ENCODE measurements around the gene MBD6.

Gene MBD6

GRCh38 chr12:57518176-57518919 is 4.3 kb upstream of the MBD6 start:
- Histone ChIP-seq H3K36me3 (peaks cover 66% of the 10 kb centered on the region), H3K27ac (peak overlapping the region; percentile 97), H3K27me3 (ENCODE audit: insufficient read depth, low read depth, severe bottlenecking) (no peaks in the 10 kb centered on the region), H3K9me3 (ENCODE audit: severe bottlenecking) (no peaks in the 10 kb centered on the region), H3K4me3 (ENCODE audit: low read depth, low read length) (peak overlapping the region; percentile 90)
- no peak for DNase-seq
- TF ChIP-seq CTCF (IDR thresholded peaks at IDR 0.05; ENCODE audit: low read depth, low read length) = no peak

GRCh38 chr12:57518920-57519795 is 3.5 kb upstream of the MBD6 start:
- peak overlapping the region; percentile 97 for H3K27ac ChIP-seq
- peak; percentile 72 for DNase-seq
- no peaks in the 10 kb centered on the region for H3K9me3 ChIP-seq (ENCODE audit: severe bottlenecking)
- no peaks in the 10 kb centered on the region for H3K27me3 ChIP-seq (ENCODE audit: insufficient read depth, low read depth, severe bottlenecking)
- peaks cover 67% of the 10 kb centered on the region for H3K36me3 ChIP-seq
- peak overlapping the region; percentile 90 for H3K4me3 ChIP-seq (ENCODE audit: low read depth, low read length)
- TF ChIP-seq CTCF (IDR thresholded peaks at IDR 0.05; ENCODE audit: low read depth, low read length) = no peak

- DNase-seq = peak; percentile 55
- TF ChIP-seq CTCF (IDR thresholded peaks at IDR 0.05; ENCODE audit: low read depth, low read length) = no peak
- peak overlapping the region; percentile 97 for H3K27ac ChIP-seq
- no peaks in the 10 kb centered on the region for H3K9me3 ChIP-seq (ENCODE audit: severe bottlenecking)
- H3K36me3 ChIP-seq = peaks cover 67% of the 10 kb centered on the region
- no peaks in the 10 kb centered on the region for H3K27me3 ChIP-seq (ENCODE audit: insufficient read depth, low read depth, severe bottlenecking)
- peak overlapping the region; percentile 90 for H3K4me3 ChIP-seq (ENCODE audit: low read depth, low read length)
Measured at GRCh38 chr12:57519796-57520052, 2.9 kb upstream of the MBD6 start.

GRCh38 chr12:57520053-57520818 is 2.4 kb upstream of the MBD6 start, which contains the start of gene DDIT3:
DDIT3 (minus strand) TSS chr12:57520514; CDS start chr12:57517406, 3,108 bp downstream.
- Histone ChIP-seq H3K36me3 (peaks cover 67% of the 10 kb centered on the region), H3K4me3 (ENCODE audit: low read depth, low read length) (peak within 1 kb of the TSS; percentile 90), H3K27me3 (ENCODE audit: insufficient read depth, low read depth, severe bottlenecking) (no peaks in the 10 kb centered on the region), H3K9me3 (ENCODE audit: severe bottlenecking) (no peaks in the 10 kb centered on the region), H3K27ac (peak within 1 kb of the TSS; percentile 99)
- no peak for TF ChIP-seq CTCF (IDR thresholded peaks at IDR 0.05; ENCODE audit: low read depth, low read length)
- DNase-seq = peak; percentile 99

GRCh38 chr12:57521525-57522010 is 1.1 kb upstream of the MBD6 start:
- Histone ChIP-seq H3K4me3 (ENCODE audit: low read depth, low read length) (peak overlapping the region; percentile 51), H3K36me3 (peaks cover 65% of the 10 kb centered on the region)
- DNase-seq = peak; percentile 74

More at GRCh38 chr12:57521525-57522010, 1.1 kb upstream of the MBD6 start:
- H3K27me3 ChIP-seq (ENCODE audit: insufficient read depth, low read depth, severe bottlenecking) = no peaks in the 10 kb centered on the region
- H3K9me3 ChIP-seq (ENCODE audit: severe bottlenecking) = no peaks in the 10 kb centered on the region
- H3K27ac ChIP-seq = peak overlapping the region; percentile 99
- peak; percentile 46 for TF ChIP-seq CTCF (IDR thresholded peaks at IDR 0.05; ENCODE audit: low read depth, low read length)
